Measurements from ENCODE around the gene RAX.

Gene RAX

DNA sequence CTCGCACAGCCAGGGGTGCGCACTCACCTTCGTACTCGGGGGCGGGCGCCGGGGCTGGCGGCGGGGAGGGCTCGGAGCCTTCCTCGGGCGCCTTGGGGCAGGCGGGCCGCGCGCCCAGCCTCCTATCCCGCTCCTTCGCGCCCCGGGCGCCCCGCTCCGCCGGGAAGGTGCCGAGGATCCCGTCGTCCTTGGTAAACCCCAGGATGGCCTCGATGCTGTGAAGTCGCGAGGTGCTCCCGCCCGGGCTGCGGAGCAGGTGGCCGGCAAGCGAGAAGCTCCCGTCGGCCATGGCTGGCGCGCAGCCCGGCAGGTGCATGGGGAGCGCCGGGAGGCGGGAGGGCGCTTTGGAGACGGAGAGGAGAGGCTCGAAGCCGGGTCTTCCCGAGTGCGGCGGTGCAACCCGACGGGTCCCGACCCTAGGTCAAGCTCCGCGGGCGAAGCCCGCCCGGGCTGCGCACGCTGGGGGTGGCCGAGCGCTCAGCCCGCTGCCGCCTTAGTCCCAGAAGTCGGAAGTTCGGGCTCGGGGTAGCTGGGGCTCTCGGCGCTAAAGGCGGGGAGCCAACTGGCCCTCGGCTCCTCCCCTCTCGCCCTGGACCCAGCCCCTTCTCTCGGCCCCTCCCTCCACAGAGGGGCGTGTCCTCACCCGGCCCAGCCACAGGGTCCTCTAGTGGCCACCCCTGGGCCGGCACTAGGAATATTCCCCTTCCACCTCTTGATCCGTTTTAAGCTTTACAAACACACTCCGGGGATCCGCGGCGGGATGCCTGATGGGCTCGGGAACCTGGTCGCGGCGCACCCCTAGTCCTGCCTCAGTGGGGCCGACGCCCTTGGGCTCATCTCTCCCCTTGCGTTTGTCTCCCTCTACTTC, at the start of gene RAX:
TSS of gene RAX (minus strand) at position 564 of the 868 bp plus-strand sequence. CDS start at position 316, 248 bp downstream.
- peak; percentile 40 for DNase-seq (ENCODE audit: low read depth)

DNA sequence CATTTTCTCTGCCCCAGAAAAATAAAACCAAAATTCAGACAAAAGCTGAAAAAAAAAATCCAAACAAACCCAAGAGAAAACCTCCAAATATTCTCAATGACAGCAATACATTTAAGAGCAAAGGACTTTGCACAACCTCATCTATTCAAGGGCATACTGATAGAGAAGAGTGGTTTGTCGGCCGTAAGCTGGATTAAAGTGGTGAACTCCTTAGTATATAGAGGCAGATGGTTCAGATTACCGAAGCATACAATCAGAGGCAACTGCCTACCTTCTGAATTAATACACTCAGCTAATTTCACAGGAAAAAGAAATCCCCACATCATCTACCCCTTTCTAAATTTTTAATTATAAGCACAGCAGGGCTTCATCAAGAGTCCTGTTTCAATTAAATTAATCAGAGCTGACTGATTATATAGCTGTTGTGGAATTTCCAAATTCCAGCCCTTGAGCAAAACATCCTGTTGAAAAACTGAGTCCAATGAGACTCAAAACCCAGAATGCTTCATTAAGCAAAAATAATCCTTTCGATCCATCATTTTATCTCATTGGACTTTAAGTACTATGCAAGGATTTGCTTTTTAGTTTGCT, 45.3 kb upstream of the RAX start, which contains the start of gene CPLX4:
TSS of gene CPLX4 (minus strand) at position 190 of the 591 bp plus-strand sequence. CDS start at position 3, 187 bp downstream.
- no peak for DNase-seq (ENCODE audit: low read depth)

DNA sequence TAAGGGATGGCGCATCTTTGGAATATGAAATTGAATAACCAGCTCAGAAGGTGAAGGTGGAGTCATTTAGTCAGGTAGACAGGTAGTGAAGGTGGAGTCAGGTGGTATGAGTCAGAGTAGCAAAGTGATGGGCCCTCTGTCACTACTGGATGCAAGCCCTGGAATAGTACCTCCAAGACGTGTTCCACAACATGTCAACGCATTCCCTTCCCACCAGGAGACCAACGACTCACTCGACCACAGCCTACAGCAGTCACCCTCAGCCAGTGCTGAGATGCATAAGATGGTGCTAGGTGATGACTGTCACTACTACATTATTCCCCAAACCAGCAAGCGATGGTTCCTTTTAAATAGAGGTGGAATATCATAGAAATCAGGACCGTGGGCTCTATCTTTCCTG, 38.4 kb upstream of the RAX start:
- DNase-seq (ENCODE audit: low read depth) = no peak

DNA sequence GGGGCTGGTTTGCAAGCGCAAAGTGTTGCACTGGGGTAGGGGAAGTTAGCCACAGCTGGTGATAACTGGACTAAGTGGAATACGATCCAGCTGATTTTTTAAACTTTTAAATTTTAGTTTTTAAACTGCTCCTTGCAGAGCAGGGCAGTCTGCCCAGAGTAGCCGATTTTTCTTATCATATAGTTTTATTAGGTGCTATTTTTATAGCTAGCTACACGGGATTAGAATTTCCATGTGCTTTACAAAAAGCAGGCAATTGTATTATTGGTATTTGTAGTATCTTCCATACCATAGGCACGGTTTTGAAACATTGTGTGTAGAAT, 35.6 kb upstream of the RAX start:
- DNase-seq (ENCODE audit: low read depth) = no peak

DNA sequence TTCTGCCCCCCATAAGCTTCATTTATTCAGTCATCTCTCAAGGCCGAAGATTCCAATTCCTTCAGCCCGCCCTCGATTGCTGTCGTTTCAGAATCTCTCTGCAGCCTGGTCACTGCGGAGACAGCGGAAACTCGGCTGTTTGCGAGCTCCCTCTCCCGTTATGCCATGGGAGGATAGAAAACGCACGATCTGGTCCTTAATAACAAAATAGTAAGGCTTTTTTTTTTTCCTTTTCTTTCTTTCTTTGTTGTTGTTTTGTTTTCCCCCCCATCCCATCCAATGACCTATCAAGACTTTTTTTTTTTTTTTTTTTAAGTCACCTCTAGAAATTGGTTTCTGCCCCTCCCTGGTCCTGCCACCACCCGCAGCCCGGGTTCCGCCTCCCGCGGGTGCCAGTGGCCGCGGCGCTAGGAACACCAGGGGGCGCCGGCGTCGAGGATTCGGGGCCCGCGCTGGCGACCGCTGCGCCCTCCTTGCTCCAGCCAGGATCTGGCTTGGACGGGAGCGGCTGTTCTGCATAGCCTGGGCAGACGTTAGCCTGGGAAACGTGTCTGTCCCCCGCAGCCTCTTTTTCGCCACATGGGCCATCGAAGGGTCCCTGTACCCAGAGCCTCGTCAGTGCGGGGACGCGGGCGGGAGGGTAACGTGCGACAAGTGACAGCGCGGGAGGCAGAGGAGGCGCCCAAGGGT, 35.1 kb upstream of the RAX start:
- DNase-seq (ENCODE audit: low read depth) = peak; percentile 72

DNA sequence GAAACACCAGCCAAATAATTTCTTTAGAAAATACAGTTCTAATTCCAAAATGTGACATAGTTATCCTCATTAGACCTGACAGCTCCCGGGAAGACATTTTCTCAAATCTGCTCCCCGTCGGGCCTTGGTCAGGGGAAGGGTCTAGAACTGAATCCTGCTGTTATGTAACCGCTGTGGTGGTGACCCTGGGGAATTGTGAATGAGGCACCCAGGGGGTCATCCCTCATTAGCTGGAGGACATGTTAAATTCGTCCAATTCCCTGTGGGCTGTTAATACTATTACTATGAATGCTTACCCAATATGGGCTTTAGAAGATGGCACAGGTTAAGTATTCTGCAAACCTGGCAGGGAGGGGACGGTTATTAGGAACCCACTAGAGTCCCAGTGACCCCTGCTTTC, 33.4 kb upstream of the RAX start:
- DNase-seq (ENCODE audit: low read depth) = no peak

DNA sequence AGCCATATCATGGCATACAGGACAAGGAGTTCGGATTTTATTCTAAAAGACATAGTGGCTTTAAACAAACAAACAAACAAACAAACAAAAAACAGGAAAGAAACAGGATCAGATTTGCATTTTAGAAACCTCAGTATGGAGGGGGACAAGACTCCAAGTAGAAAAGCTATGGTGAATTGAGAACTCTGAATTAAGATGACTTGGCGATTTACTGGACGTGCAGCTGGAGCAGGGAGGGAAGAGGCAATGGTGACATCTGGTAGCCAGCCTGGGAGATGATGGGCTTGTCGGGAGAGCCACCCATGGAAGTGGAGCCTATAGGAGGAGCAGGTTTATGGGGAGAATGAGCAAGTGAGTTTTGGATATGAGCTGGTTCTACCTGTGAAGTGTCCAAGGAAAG, 32.0 kb upstream of the RAX start:
- DNase-seq (ENCODE audit: low read depth) = no peak

DNA sequence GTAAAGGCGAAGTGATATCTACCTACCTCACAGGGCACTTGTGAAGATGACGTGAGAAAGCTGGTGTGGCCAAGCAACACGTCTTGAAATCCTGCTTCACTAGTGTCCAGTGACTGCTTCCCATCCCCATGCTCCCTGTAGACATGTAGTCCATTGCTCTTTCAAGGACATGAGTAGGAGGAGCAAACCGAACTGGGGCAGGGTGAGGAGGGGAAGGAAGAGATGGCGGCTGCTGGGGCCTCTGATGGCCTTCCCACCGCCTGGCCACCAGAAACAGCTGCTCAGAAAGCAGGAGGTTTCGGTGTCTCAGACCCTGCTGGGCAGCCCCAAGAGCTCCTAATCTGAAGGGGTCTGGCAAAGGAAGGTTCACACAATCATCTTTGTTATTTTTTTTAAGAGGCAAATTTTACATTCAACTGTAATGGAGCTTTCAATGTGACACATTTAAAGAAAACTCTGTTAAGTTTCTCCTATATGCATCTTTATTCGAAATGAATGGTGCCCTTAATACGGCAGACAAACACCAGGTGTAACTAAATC, 30.5 kb upstream of the RAX start:
- DNase-seq (ENCODE audit: low read depth) = no peak

DNA sequence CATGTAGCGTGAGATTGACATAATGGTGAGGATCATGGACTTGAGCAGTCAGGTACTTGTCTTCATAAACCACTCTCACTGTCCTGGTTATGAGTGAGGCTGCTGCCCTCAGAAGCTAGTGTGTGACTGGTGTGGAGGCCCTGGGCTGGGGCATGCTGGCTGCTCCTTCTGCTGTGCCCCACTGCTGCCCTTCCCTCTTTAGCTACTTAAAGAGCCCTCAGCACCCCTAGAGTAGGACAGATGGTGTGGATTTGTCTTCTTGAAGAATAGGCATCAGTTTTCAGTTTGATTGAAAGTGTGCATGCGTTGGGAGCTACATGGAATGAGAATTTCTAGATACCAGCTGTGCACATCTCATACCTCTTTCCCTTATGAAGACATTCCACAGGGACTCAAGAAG, 29.8 kb upstream of the RAX start:
- DNase-seq (ENCODE audit: low read depth) = no peak

DNA sequence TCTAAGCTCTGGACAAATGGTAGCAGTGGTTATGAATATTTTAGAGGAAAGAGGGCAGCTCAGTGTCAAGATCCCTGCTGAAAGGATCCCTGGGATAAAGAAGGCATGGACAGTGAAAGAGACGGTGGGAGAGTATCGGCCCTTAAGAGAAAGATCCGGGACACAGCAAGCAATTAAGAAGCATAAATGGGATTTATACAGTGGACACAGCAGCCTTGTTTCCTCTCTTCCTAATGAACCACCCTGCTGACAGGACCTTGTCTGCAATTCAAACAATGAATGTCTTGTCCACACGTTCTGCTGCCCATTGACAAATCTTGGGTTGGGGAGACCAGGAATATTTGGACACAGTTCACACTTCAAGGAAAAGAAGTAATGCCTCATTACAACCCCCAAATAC, 28.7 kb upstream of the RAX start:
- DNase-seq (ENCODE audit: low read depth) = no peak

DNA sequence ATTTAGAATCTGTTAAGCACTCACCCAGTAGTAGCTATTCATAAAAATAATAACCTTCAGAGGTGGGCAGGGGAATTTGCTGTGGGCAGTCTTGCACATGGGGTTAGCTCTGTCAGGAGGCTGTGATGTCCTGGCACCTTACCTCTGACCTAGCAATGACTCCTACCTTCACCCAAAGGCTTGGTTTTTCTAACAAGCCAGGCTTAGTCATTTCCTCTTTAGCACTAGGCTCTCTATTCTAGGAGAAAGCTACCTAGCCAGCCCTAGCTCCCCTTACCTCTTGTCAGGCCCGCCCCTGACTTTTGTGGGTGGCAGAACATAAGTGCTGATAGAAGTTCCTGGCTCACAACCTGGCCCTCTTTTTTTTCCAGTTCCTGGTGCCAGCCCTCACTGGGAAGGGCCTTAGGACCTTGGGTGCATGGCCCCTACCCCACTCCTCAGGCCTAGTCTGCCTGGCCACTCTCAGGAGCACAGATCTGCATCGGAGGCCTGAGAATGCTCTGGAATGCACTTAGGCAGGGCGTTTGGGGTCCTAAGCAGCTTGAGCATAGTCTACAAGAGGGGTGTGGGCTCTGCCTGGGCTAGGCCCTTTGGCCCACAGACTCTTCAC, 27.5 kb upstream of the RAX start:
- no peak for DNase-seq (ENCODE audit: low read depth)

DNA sequence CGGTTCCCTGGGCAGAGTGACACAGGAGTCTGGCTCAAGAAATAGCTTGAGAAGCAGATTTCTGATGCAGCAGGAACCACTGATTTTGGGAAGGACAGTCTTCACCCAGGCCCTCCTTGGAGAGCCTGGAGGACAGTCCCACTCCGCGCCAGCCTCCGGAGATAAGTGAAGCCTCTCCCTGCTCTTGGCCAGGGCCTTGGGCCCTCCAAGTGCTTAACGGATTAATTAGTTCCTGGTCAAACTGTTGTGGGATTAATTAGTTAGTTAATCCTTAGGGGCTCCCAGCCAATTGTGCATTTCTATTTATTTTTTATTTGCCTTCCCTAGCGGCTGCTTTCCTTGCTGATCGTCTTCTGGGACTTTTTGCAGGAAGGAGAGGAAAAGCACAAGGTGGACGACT, 25.6 kb upstream of the RAX start:
- DNase-seq (ENCODE audit: low read depth) = no peak

DNA sequence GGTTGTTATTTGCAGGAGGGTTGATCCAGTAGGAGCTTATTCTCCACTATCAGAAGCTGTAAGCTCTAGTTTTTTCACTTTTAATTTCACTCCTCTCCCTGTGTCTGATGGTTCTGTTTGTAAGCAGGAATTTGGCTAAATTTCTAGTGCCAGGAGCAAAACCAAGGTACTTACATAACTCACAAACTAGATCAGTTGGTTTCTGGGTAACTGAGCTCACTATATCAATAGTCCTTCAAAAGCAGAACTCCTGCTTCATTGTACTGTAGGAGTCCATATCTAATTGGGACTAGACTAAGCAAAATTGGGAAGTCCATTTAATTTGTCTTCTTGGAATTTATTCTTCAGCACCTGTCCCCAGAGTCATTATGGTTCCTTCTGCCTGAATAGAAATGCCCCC, 20.1 kb upstream of the RAX start:
- DNase-seq (ENCODE audit: low read depth) = no peak

DNA sequence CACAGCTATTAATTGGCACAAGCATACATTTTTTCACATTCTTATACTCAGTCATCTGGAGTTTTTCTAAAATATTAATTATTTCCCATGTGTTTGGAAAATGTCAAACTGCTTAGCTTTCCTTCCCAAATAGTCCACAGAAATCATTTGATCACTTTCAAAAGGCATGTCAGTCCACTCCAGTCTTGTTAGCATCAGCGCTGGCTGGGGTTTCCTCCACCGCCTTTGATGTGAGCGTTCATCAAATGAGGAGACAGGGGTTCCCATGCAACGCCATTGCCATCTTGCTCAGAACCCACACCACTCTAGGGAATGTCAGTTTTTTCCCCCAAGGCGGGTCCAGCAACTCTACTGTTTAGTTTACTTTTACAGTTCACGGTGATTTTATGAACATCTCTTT, 13.1 kb upstream of the RAX start:
- no peak for DNase-seq (ENCODE audit: low read depth)

DNA sequence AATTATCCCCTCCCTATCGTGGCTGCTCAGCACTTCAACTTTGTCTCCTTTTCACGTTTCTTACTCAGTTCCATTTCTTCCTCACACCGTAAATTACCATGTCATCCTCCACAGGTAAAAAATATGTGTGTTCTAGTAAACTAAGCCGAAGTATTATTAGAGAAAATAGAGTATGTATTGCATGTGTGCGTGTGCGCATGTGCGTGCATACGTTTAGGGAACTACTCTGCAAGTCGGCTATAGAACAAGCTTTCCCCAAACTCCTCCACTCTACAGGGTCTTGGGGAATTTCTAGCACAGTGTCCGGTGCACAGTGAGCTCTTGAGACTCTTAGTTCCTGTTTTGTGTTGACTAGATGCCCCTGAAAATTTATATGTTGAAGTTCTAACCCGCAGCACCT, 9.1 kb upstream of the RAX start:
- DNase-seq (ENCODE audit: low read depth) = no peak

DNA sequence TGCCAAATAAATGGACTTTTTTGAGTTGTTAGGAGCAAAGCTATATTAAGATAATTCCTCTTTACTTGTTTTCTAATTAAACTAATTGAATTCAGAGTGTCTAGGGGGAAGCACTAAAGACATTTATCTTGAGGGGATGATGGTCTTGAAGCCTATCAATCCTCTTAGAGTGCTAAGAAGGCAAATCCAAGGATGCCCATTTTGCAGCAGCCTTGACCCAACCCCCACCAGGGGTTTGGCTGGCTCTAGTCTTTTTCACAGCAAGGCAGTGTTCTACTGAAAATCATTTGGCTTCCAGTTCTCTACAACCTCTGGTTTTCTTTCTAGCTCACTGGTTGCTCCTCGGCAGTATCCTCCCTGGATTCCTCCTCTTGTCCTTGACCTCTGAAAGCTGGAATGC, 6.5 kb upstream of the RAX start:
- no peak for DNase-seq (ENCODE audit: low read depth)

DNA sequence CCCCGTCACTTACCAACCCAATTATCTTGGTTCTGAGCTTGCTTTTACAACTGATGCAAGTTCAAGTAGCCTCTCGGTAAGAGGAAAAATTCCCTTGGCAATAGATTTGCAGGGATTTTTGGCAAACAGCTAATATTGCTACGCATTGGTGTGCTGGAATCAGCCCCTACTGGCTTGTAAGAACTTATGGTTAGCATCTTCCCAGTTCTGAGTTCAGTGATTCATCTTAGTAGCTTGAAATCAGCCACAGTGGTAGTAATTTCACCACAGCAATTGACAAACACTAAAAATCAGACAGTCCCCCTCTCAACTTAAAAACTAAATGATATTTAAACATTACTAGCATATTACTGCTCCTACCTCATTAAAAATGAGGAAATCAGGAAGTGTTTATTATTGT, 5.9 kb upstream of the RAX start:
- no peak for DNase-seq (ENCODE audit: low read depth)

DNA sequence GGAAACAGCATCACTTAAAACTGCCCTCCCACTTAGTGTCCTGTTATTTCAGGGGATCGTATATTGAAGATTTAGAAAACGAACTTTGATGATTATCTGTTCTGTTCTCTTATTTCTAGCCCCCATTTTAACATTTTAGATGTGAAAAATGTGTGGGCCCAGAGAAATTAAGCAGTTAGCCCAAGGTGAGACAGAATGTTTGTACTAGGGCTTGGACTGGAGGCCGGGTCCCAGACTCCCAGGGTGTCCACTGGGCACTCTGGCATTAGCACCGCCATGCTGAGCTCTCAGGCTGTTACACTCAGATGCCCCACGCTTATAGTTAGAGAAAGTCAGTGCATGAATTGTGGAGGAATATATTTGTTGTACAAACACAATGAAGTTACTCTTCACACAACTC, 5.5 kb upstream of the RAX start:
- no peak for DNase-seq (ENCODE audit: low read depth)

DNA sequence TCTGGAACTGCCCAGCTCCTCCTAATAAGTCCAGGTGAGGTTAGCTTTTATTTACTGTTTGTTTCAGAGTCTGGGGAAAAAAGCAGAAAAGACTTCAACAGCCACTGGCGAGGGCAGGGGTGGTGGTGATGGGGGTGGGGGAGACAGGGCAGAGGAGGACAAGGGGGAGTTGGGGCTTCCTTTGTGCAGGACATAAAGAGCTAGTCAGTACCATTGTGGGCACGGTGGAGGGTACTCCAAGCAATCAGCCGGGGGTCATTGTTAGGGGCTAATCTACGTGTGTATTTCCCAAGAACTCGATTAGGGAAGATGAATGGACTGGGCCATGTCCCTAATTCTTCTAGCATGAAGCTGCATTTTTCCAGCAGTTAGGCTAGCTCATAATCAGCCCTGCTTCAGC, 2.8 kb upstream of the RAX start:
- DNase-seq (ENCODE audit: low read depth) = no peak

DNA sequence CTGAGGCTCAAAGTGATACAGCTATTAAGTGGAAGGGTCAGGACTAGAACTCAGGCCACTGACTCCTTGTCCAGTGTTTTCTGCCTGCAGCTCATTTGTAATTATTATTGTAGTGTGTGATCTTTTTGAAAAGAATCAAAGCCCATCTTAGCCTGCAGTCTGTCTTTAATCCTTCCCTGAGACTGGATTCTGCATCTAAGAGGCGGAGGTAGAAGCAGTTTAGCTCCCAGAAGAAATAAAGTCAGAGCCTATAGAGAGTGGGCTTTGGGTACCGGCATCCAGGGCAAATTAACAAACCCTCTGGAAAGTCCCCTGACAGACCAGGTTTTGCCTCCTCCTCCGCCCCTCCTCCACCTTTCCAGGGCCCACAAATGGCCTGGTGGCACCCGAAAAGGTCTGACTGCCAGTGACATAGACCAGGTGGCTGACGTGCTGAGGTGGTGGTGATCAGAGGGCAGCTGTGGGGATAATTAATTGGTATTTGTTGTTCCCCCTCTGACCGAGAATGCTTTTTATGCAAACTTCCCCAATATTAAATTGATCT, 2.2 kb upstream of the RAX start:
- DNase-seq (ENCODE audit: low read depth) = no peak

DNA sequence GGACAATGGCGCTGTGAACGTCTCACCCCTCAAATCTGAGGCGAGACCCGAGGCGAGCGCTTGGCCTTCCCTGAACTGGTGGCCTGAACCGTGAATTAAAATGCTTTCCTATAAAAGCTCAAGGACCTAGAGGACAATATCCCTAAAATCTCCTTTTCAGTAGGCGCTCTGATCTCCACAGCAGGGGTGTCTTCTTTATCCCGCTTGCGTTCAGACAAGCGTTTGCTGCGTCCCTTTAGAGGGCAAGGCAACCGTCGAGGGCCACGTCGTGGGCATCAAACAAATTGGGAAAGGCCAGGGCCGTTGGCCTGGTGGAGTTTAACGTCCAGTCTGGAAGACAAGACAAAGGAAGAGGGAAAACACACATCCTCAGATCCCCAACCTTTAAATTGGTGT, 1.3 kb upstream of the RAX start:
- no peak for DNase-seq (ENCODE audit: low read depth)

DNA sequence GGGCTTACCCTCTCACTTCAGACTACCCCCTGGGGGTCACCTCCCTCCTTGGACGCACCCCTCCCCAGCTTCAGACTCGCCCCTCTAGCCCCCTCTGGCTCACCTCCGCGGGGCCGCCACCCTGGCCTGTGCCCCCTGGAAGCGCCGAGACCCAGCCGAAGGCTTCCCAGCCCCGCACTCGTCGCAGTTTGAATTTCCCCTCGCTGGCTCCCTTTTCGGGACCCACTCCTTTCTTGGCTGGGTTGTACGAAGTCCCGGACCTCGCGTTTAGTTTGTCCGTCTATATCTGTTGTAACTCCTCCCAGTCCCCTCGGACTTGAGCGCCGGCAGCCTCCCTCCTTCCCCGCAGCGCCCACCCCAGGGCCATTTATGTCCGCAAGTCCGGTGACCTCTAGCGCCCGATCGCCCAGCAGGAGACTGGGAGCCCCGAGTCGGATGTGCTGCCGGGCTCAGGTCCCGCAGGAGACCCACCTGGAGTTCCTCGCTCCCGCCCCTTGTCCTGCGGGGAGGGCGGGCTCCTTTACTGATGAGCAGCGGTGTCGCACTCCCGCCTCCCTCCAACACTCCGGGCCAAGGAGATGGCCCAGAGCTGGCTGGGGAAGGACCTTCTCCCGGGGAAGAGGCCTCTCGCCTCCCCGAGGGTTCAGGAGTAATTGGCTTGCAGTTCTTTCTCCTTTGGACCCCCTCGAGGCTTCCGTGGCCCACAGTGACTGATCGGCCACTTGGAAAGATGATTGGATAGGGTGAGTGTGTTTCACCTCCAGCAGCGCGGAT, 692 bp upstream of the RAX start:
- no peak for DNase-seq (ENCODE audit: low read depth)
